K562 (cell line): ENCODE results near the gene MECP2. TPM values are rescaled to one million over a fixed set of nuclear protein-coding genes. Genes with fewer than 3 reads are reported as not detected.

Source experiments
- FOSL1 ChIP-seq: fragments of 200-800 bp; sonication (Bioruptor generic); conservative IDR thresholded peaks from 2 replicates; pipeline ENCODE4 v1.6.1; 2016; ENCODE audit warnings: missing genetic modification characterization, missing compliant biosample characterization
- FOXJ3 ChIP-seq: sonication (generic); formaldehyde crosslinking; IDR thresholded peaks from 2 replicates; pipeline ENCODE4 v1.4.0; 2020; ENCODE audit warnings: mild to moderate bottlenecking, missing genetic modification reagents
- GABPA ChIP-seq: fragments of 200-800 bp; sonication (Bioruptor generic); conservative IDR thresholded peaks from 2 replicates; pipeline ENCODE4 v1.6.1; 2016; ENCODE audit warnings: low read depth, missing genetic modification characterization, missing compliant biosample characterization
- HMG20B ChIP-seq: fragments of 250-450 bp; sonication (Bioruptor Pico); IDR thresholded peaks from 2 replicates; pipeline ENCODE4 v1.5.0; 2021; ENCODE audit warnings: mild to moderate bottlenecking
- HMGN3 ChIP-seq: IDR thresholded peaks from 2 replicates; pipeline ENCODE4 v1.6.1; 2011; ENCODE audit warnings: borderline replicate concordance, low read depth, mild to moderate bottlenecking, mixed read lengths, low read length; ENCODE audit not compliant: insufficient read length; ENCODE audit errors: extremely low read depth
- MCM5 ChIP-seq: fragments of 450-650 bp; IDR thresholded peaks from 2 replicates; pipeline ENCODE4 v1.6.1; 2016; ENCODE audit warnings: low read depth
- MTF1 ChIP-seq: fragments of 250-450 bp; sonication (Bioruptor Pico); IDR thresholded peaks from 2 replicates; pipeline ENCODE4 v1.9.0; 2021; ENCODE audit warnings: moderate library complexity, mild to moderate bottlenecking, inconsistent platforms, borderline replicate concordance
- POLR2A ChIP-seq: fragments of 450-650 bp; conservative IDR thresholded peaks from 2 replicates; pipeline ENCODE4 v1.6.1; 2016
- TAF9B ChIP-seq: fragments of 450-650 bp; IDR thresholded peaks from 2 replicates; pipeline ENCODE4 v1.6.1; 2018; ENCODE audit warnings: mild to moderate bottlenecking; ENCODE audit not compliant: partially characterized antibody
- ZNF507 ChIP-seq: conservative IDR thresholded peaks from 2 replicates; pipeline ENCODE4 v1.6.1; 2017; ENCODE audit warnings: missing genetic modification characterization, missing compliant biosample characterization
- polyA plus RNA-seq, 8 experiments: library from polyadenylated mRNA; depleted of rRNA in 4 of 8; stranded (reverse) in 5 of 8; unstranded in 3 of 8; fragments of >200 nt; fragmentation: Nextera tagmentation in 2 of 8; fragmentation: Illumina TruSeq in 1 of 8; extraction: Ambion mirVana in 2 of 8; extraction: Trizol in 1 of 8; gene quantifications; 2 replicates each; pipeline versions ENCODE4 v1.2.1 to v1.2.3, GENCODE V29; 2011 to 2014; ENCODE audit warnings: inconsistent platforms in 1 of 8, missing spikeins in 1 of 8
- total RNA-seq, 7 experiments: library from RNA; depleted of rRNA in 6 of 7; stranded (reverse); fragments of >200 nt in 6 of 7; fragmentation: Illumina TruSeq in 2 of 7; extraction: Trizol in 2 of 7; gene quantifications; 2 replicates each; pipeline versions ENCODE4 v1.2.1 to v1.2.3, GENCODE V29; 2011 to 2021; ENCODE audit warnings: low replicate concordance in 1 of 7
- TF ChIP-seq, protein P1 (sequence below): fragments of 450-650 bp; formaldehyde crosslinking; IDR thresholded peaks from 2 replicates; pipeline ENCODE4 v1.4.0; 2020; ENCODE audit warnings: mild to moderate bottlenecking
- TF ChIP-seq, protein P2 (sequence below): fragments of 450-650 bp; IDR thresholded peaks from 2 replicates; pipeline ENCODE4 v1.6.1; 2017; ENCODE audit warnings: antibody characterized with exemption, mild to moderate bottlenecking
- TF ChIP-seq, protein P3 (sequence below), 2 experiments: IDR thresholded peaks; 2 replicates each; pipeline ENCODE4 v1.6.1; 2011; ENCODE audit warnings: borderline replicate concordance in 1 of 2, control low read depth in 1 of 2, low read depth in 1 of 2, low read length in 1 of 2, mild to moderate bottlenecking in 1 of 2, mixed read lengths in 1 of 2, moderate library complexity in 1 of 2; ENCODE audit not compliant: insufficient read depth in 1 of 2, insufficient read length in 1 of 2, poor library complexity in 1 of 2, severe bottlenecking in 1 of 2; ENCODE audit errors: extremely low read depth in 1 of 2
- TF ChIP-seq, protein P4 (sequence below): fragments of 200-800 bp; sonication (Bioruptor generic); IDR thresholded peaks from 2 replicates; pipeline ENCODE4 v1.6.1; 2017; ENCODE audit warnings: missing genetic modification characterization, missing compliant biosample characterization
- TF ChIP-seq, protein P5 (sequence below): fragments of 250-450 bp; sonication (Bioruptor Pico); IDR thresholded peaks from 2 replicates; pipeline ENCODE4 v1.4.0; 2020; ENCODE audit warnings: borderline replicate concordance

The MECP2 gene
- total and polyA plus RNA-seq, 9 of the 15 experiments (the other 6 are each of a cell fraction or from before 2014, with no cell fraction given), result 2.1 to 50.9 (median 30.5) TPM

DNA sequence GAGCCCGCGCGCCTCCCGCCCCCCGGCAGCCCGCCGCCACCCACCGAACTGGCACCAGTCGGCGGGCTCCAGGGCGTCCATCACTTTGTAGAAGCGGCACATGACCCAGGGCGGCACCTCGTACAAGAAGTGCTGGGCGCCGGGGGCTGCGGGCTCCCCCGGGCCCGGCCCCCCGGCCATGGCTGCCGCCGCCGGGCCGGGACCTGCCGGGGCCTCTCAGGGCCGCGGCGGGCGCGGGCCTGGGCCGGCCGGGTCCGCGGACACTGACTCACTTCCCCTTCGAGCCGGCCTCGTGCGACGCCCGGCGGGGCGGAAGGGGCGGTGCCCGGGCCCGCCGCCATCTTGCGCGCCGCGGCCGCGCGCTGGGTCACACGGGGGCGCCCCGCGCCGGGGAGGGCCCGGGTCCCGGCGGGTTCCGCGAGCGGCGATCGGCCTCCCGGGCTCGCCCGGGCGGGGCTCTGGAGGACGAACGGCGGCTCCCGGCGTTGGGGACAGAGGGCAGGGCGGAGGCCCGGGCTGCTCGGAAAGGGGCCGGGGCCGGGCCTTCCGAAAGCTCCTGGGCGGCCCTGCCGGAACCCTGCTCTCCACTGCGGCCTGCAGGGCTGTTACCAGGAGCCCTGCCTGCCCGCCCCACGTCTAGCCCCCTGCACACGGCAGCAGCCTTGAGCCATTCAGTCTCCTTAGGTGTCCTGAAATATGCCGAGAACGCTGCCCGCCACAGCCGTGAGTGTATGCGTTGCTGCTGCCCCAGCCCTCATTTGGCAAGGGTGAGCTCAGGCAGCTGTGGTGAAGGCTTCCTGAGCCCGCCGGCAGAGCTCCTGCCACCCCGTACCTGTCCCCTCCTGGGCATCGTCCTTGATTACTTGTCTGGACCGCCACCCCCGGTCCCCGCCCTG, 77.6 kb downstream of the MECP2 start, which contains the start of gene IRAK1 (continued):
- TF ChIP-seq, protein P1, sequence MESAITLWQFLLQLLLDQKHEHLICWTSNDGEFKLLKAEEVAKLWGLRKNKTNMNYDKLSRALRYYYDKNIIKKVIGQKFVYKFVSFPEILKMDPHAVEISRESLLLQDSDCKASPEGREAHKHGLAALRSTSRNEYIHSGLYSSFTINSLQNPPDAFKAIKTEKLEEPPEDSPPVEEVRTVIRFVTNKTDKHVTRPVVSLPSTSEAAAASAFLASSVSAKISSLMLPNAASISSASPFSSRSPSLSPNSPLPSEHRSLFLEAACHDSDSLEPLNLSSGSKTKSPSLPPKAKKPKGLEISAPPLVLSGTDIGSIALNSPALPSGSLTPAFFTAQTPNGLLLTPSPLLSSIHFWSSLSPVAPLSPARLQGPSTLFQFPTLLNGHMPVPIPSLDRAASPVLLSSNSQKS (CRISPR knock-in tag), result no peak
- TF ChIP-seq, protein P2, sequence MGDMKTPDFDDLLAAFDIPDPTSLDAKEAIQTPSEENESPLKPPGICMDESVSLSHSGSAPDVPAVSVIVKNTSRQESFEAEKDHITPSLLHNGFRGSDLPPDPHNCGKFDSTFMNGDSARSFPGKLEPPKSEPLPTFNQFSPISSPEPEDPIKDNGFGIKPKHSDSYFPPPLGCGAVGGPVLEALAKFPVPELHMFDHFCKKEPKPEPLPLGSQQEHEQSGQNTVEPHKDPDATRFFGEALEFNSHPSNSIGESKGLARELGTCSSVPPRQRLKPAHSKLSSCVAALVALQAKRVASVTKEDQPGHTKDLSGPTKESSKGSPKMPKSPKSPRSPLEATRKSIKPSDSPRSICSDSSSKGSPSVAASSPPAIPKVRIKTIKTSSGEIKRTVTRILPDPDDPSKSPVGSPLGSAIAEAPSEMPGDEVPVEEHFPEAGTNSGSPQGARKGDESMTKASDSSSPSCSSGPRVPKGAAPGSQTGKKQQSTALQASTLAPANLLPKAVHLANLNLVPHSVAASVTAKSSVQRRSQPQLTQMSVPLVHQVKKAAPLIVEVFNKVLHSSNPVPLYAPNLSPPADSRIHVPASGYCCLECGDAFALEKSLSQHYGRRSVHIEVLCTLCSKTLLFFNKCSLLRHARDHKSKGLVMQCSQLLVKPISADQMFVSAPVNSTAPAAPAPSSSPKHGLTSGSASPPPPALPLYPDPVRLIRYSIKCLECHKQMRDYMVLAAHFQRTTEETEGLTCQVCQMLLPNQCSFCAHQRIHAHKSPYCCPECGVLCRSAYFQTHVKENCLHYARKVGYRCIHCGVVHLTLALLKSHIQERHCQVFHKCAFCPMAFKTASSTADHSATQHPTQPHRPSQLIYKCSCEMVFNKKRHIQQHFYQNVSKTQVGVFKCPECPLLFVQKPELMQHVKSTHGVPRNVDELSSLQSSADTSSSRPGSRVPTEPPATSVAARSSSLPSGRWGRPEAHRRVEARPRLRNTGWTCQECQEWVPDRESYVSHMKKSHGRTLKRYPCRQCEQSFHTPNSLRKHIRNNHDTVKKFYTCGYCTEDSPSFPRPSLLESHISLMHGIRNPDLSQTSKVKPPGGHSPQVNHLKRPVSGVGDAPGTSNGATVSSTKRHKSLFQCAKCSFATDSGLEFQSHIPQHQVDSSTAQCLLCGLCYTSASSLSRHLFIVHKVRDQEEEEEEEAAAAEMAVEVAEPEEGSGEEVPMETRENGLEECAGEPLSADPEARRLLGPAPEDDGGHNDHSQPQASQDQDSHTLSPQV, result 0 out of 2 replicates have a peak, but pooled peaks have one; percentile 22
- peak; percentile 53 for TF ChIP-seq POLR2A
- no peak for TF ChIP-seq HMG20B (CRISPR knock-in tag)
- peak; percentile 89 for TF ChIP-seq GABPA
- TF ChIP-seq, protein P3, sequence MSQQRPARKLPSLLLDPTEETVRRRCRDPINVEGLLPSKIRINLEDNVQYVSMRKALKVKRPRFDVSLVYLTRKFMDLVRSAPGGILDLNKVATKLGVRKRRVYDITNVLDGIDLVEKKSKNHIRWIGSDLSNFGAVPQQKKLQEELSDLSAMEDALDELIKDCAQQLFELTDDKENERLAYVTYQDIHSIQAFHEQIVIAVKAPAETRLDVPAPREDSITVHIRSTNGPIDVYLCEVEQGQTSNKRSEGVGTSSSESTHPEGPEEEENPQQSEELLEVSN (IDR thresholded peaks at IDR 0.05; ENCODE audit: borderline replicate concordance in 1 of 2, extremely low read depth in 1 of 2, insufficient read depth in 1 of 2, insufficient read length in 1 of 2, low read depth in 1 of 2, low read length in 1 of 2, poor library complexity in 1 of 2, severe bottlenecking in 1 of 2), result peak; percentile 58 to 74
- TF ChIP-seq TAF9B, result no peak
- no peak for TF ChIP-seq FOXJ3 (CRISPR knock-in tag)
- TF ChIP-seq, protein P4, sequence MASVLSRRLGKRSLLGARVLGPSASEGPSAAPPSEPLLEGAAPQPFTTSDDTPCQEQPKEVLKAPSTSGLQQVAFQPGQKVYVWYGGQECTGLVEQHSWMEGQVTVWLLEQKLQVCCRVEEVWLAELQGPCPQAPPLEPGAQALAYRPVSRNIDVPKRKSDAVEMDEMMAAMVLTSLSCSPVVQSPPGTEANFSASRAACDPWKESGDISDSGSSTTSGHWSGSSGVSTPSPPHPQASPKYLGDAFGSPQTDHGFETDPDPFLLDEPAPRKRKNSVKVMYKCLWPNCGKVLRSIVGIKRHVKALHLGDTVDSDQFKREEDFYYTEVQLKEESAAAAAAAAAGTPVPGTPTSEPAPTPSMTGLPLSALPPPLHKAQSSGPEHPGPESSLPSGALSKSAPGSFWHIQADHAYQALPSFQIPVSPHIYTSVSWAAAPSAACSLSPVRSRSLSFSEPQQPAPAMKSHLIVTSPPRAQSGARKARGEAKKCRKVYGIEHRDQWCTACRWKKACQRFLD, result 0 out of 2 replicates have a peak, but pooled peaks have one; percentile 39
- TF ChIP-seq MTF1 (CRISPR knock-in tag), result no peak
- peak; percentile 86 for TF ChIP-seq FOSL1 (tag)
- TF ChIP-seq, protein P5, sequence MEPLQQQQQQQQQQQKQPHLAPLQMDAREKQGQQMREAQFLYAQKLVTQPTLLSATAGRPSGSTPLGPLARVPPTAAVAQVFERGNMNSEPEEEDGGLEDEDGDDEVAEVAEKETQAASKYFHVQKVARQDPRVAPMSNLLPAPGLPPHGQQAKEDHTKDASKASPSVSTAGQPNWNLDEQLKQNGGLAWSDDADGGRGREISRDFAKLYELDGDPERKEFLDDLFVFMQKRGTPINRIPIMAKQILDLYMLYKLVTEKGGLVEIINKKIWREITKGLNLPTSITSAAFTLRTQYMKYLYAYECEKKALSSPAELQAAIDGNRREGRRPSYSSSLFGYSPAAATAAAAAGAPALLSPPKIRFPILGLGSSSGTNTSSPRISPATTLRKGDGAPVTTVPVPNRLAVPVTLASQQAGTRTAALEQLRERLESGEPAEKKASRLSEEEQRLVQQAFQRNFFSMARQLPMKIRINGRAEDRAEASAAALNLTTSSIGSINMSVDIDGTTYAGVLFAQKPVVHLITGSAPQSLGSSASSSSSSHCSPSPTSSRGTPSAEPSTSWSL, result no peak
- TF ChIP-seq ZNF507 (tag), result no peak
- peak; percentile 29 for TF ChIP-seq HMGN3
- TF ChIP-seq MCM5, result no peak
